Measurements from ENCODE around the gene TOGARAM1.

TOGARAM1 gene

DNA sequence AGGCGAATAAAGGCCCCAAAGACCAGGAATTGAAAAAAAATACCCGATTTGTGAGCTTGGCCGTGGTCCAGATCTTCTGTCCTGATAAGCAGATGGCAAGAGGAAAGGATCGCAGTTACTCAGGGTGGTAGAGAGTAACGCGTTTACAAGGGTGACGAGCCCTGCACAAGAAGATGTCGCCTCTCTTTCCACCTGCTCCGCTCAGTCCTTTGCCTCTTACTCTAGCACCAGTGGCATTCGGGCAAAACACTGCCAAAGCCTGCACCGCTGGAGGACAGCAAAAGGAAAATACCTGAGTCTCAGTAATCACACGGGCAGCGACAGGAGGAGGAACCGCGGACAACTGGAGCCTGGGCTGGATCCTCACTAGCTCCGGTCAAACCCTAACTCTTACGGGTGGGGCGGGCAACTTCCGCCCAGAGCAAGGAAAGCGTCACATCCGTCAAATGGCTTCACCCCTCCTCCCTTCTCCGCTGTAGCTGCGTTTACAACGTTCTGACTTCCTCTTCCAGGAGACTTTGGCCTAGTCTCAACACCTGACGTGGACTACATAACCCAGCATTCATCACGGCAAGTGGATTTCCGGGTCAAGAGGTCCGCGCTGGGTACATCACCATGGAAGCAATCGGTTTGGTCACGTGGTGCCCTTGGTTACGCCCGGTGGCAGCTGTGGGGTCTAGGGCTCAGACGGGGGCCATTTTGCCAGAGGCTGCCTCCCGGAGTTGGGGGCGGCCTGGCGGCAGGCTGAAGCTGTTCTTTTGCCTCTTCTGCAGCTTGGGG is at the start of gene TOGARAM1, which contains the start of gene KLHL28:
TSS of gene TOGARAM1 (plus strand) at position 637 of the 780 bp plus-strand sequence. CDS start 232 bp downstream, outside the sequence.
TSS of gene KLHL28 (minus strand) at position 394 of the 780 bp plus-strand sequence. CDS start 16,019 bp downstream, outside the sequence.
- peak; percentile 80 to 90 for DNase-seq

DNA sequence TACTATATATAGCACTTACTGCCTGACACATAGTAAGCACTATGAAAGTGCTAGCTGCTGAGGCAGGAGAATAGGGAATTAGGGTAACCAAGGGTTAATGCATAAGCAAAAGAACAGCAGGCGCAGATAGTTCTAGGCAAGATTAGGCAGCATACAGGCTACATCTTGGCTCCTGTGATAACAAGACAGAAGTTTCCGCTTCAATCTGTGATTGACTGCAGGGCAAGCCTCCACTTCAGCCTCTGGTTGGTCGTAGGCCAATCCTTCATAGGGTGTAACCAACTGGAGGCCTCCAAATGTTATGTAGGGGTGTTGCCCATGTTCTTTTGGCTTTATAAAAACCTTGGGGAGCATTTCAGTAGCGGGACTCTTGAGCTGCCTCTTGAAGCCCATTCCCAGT is 47.1 kb upstream of the TOGARAM1 start:
- no peak for DNase-seq

DNA sequence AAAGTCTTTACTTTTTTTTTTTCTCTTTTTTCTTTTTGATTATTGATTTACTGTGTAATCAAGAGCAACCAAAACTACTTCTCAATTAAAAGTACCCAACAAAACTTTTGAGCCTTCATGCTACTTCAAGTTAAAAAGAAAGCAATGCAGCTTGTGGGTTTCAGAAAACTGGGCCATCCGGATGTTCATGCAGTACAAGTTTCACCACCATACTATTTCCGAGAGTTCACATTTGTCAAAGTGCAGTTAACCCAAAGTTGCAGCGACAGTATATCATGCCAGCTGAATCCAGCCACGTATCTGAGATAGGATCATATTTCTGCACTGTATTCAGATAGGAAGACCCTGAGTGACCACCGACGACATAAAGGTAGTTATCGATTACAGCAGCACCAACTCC is 33.2 kb upstream of the TOGARAM1 start:
- DNase-seq, result no peak

DNA sequence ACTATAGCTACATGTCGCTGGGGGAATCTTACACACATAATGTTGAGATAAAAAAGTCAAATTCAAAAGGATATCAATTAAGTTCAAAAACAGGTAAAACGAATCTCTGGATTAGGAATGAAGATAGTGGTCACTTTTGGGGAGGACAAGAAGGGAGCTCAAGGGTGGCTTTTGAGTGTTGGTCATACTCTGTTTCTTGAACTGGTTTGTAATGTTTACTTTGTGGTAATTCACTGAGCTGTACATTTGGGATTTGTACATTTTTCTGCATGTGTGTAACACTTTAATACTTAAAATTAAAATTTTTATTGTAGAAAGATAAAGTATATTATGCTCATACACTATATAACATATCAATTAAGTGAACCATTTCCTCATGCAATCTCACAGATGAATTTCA is 26.8 kb upstream of the TOGARAM1 start:
- no peak for DNase-seq

GRCh38 chr14:44937547-44937946 is 24.4 kb upstream of the TOGARAM1 start:
- DNase-seq, result no peak

GRCh38 chr14:44940211-44940610 is 21.8 kb upstream of the TOGARAM1 start:
- no peak for DNase-seq

DNA sequence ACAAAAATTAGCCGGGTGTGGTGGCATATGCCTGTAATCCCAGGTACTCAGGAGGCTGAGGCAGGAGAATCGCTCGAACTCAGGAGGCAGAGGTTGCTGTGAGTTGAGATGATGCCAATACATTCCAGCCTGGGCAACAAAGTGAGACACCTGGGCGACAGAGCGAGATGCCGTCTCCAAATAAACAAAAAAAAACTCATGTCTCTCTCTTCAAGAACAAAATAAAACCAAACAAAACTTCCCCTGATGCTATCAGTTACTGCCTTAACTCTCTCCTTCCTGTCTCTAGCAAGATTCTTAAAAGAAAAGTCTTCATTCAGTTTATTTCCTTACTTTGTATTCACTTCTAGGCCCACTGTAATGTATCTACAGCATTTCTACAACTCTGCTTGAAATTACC is 21.0 kb upstream of the TOGARAM1 start:
- DNase-seq, result no peak

DNA sequence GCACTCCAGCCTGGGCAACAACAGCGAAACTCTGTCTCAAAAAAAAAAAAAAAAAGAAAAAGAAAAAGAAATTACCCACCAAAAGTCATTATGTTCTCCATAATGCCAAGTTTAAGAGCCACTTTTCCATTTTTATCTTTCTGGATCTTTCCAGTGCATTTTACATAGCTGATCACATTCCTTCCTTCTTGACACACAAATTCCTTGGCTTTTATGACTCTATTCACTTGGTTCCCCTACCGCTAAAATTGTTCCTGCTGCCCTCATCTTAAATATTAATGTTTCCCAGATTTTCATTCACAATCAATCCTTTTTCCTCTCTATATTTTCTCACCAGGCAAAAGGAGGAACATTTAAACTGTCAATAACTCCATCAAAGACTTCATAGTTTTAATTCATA is 20.4 kb upstream of the TOGARAM1 start:
- no peak for DNase-seq

DNA sequence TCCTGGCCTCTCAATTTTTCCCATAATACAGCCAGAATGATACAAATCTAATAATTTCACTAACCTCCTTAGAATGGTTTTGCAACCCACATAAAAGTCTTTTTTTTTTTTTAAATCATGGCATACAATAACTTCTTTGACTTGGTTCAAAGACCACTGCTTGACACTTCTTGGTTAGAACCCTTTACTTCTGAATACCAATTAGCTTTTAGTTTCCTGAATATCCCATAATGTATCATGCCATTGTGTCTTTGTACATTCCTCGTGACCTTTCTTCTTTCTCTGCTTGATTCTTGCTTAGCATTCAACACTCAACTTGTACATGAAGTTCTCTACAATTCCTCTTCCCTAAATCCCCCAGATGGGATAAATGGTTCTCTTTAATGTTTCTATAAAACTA is 19.6 kb upstream of the TOGARAM1 start:
- DNase-seq, result no peak

- no peak for DNase-seq
These were observed 17.9 kb upstream of the TOGARAM1 start for GRCh38 chr14:44944107-44944506.

GRCh38 chr14:44945264-44945663 is 16.7 kb upstream of the TOGARAM1 start:
- no peak for DNase-seq

GRCh38 chr14:44951051-44951450 is 10.9 kb upstream of the TOGARAM1 start:
- no peak for DNase-seq

DNA sequence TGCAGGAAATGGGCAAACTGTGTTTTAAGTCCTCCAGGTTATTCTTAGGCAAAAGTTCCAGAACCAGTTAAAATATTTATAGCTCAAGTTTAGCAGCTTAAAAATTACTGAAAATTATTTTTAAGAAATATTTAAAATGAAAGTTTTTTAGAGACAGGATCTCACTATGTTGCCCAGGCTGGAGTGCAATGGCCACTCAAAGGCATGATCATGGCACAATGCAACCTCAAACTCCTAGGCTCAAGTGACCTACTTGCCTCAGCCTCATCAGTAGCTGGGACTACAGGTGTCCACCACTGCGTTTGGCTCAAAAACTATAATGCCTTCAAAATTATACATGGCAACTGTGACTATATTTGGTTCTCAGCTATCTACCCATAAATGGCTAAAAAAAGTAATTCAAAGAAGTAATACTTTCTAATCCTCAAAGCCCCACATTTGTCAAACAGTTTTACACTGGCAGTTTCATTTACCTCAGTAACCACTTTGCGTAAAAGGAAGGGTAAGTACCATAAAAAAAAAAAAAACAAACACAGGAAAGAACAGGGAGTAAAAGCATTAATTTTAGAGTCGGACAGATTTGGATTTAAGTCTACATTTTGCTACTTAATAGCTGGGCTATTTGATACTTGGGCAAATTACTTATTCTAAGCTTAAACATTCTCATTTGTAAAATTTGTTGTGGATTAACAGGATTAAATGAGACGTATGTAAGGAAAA is 9.4 kb upstream of the TOGARAM1 start:
- DNase-seq, result no peak

GRCh38 chr14:44954750-44955149 is 7.2 kb upstream of the TOGARAM1 start:
- DNase-seq, result no peak

DNA sequence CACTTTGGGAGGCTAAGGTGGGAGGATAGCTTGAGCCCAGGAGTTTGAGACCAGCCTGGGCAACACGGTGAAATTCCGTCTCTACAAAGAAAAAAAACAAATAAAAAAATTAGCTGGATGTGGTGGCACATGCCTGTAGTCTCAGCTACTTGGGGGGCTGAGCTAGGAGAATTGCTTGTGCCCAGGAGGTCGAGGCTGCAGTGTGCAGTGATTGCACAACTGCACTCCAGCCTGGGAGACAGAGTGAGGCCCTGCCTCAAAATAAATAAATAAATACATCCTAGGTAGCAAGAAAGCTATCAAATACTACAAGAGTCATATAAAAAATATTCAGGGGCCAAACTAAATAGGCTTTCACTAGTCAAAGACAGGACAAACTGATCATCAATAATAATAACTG is 6.5 kb upstream of the TOGARAM1 start:
- DNase-seq, result no peak

DNA sequence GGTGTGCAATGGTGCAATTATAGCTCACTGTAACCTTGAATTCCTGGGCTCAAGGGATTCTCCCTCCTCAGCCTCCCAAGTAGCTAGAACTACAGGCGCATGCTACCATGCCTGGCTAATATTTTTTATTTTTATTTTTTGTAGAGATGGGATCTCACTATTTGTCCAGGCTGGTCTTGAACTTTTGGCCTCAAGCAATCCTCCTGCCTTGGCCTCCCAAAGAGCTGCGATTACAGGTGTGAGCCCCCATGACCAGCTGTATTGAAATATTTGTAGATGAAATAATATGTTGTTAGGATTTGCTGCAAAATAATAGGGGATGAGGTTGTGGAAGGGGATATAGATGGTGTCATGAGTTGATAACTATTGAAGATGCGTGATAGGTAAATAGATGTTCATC is 5.1 kb upstream of the TOGARAM1 start:
- no peak for DNase-seq

DNA sequence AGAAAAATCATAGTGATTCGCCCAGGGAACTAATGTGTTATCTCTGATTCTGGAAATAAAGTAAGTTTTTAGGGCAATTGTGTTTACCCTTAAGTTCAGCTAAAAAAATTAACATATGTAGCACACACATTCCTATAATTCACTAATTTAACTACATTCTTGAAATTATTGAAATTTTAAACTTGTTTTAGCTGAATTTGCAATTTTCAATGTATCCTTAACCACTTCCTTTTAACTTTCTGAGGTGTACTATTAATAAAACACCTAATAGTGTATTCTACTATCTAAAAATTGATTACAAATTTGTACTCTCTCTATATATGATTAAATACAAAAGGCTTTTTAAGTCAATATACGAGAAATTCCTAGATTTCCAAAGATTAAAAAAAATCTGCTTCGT is 2.5 kb upstream of the TOGARAM1 start:
- no peak for DNase-seq

DNA sequence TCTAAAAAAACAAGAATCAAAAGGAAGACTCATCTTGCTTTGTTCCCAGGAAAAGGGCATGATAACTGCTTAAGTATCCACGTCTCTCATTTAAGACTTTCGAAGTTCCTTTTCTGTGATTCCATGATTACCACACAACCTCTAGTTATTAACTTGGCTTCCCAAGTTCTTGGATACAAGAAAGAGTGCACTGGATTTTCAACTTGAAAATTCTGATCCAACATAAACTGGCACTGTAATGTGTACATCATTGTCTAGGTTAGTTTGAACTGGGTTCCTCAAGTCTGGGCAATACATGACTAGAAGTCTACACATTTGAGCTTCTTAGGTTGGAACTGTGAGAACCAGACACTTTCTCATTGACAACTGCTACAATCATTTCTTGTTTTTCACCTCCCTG is 1.8 kb upstream of the TOGARAM1 start:
- no peak for DNase-seq

- no peak for DNase-seq
These were observed 1.3 kb upstream of the TOGARAM1 start for GRCh38 chr14:44960646-44961045.

DNA sequence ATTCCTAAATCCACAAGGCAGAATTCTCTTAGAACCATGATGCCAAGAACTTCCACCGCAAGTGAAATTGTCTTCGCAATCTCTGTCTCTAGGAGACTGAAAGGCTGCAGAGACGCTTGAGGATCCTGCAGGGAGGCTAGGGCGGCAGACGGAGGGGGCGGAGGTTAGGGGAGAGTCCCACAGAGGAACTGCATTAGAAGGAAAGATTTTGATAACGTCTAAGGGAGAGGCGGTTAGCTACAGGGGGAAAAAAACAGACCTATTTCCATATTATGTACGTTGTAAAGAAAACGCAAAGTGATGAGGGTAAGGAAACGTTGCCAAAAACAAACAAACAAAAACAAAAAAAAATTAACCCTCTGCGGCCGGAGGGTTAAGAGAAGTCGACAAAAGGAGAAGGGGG is 838 bp upstream of the TOGARAM1 start:
- peak; percentile 37 to 39 for DNase-seq

DNA sequence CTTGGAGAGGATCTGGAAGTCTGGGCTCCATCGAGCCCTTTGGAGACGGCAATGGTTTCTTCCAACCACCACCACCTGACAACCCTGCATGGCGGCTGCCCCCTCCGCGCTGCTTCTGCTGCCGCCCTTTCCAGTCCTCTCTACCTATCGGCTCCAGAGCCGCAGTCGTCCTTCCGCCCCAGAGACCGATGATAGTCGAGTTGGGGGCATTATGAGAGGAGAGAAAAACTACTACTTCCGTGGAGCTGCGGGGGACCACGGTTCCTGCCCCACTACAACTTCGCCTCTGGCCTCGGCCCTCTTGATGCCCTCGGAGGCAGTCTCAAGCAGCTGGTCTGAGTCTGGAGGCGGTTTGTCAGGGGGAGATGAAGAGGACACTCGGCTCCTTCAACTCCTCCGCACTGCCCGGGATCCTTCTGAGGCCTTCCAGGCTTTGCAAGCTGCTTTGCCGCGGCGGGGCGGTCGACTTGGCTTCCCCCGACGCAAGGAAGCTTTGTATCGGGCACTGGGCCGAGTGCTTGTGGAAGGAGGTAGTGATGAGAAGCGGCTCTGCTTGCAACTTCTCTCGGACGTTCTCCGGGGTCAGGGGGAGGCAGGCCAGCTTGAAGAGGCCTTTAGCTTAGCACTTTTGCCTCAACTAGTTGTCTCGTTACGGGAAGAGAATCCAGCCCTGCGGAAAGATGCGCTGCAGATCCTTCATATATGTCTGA is 499 bp downstream of the TOGARAM1 start:
- no peak for DNase-seq

- DNase-seq, result no peak
These were observed 1.1 kb downstream of the TOGARAM1 start for GRCh38 chr14:44963044-44963528.

- no peak for DNase-seq
These were observed 1.9 kb downstream of the TOGARAM1 start for GRCh38 chr14:44963775-44964380.
